Right ventricle myocardium inferior (tissue), 1 donor: ENCODE data around the gene G0S2. TPM values are rescaled to one million over a fixed set of nuclear protein-coding genes. Genes with fewer than 3 reads are reported as not detected.
A peak's percentile ranks its signal among the peaks of the same experiment; 100 is the strongest.

Experiments used
- ATAC-seq: fragments of 200-7000 bp; cut with Tn5 transposase; one replicate; pipeline ENCODE4 v1.9.1; 2020; ENCODE audit warnings: mild to moderate bottlenecking, moderate library complexity
- DNase-seq: peaks from one replicate; pipeline ENCODE4 v3.0.0; 2021; ENCODE audit errors: missing footprints
- intact Hi-C: fragments of 100-400 bp; cut with DNase I; formaldehyde crosslinking; loops from one replicate; pipeline ENCODE4 v1.11.0; 2022
- total RNA-seq: library from RNA; stranded (reverse); fragmentation: NEBNext Ultra II Directional; extraction: Animal tissue kit (Norgen Biotek cat#: 25700); gene quantifications from one replicate; pipeline ENCODE4 v1.2.1, GENCODE V29; 2021
- donor health status: DM: no; HTN: yes; CAD: no; lungs with severe emphysema.

The G0S2 gene
- total RNA-seq, 1 donor from 2014 or later = 460 TPM

DNA sequence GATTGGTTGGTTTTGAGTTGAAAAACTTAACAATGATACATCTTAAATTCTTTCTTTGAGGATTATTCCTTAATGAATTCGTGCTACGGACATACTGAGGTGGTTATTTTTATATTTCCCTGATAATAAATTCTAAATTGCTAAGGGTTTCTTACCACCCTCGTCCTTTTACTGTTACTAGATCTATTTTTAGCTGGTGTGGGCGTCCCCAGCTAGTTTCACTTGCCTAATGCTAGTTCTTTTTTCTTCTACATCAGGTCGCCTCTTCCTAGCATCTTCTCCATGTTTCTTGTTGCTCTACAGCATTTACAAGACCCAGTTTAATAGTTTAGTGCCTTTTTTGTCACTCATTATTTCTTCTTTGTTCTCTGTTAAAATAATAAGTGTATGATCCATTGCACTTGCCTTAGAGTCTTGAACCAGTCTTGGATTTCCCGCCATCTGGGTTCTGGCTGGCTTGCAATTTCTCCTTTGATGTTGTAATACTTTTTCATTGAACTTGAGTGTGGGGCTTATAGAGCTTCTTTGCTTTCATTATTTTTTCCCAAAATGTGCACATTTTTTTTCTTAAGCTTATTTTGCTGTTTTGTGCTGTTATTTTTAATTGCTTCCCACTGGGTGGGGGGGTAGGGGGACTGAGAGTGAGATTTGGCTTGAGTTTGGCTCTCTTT, 28.8 kb downstream of the G0S2 start:
- intact Hi-C loops = no loop called here
- ATAC-seq = no peak

GRCh38 chr1:209704584-209704983, 29.4 kb downstream of the G0S2 start, which contains the start of gene HSD11B1:
HSD11B1 (plus strand) TSS chr1:209704846; CDS start chr1:209704943, 97 bp downstream.
- peak; percentile 96 for ATAC-seq
- intact Hi-C loops = no loop called here
- peak; percentile 74 for DNase-seq

More for the DNA sequence above, 28.8 kb downstream of the G0S2 start:
- DNase-seq = no peak

DNA sequence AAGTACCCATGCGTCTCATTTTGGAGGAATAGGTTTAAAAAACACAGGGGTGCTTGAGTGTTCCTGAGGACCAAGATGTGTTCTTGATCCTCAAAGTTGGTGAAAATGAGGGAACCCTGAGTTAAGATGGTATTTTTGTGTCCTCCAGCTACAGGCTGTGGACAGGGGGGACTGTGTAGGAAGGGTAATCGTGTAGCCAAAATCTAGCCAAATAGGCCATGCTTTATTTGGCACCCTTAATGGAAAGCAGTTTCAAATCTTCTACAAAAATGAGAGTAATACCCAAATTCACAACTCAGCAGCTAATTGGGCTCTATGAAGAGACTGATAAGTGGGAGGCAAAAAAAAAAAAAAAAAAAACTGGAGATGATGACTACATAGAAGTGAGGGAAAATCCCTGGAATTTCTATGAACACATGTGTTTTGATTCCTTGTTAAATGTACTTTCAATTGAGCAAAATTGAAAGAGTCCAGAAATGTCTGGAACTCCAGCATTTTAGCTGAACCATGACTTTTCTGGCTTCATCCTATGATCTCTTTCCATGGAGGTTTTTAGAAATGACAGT, 29.9 kb downstream of the G0S2 start:
- ATAC-seq (peak; percentile 56), DNase-seq (no peak)
- intact Hi-C loops = loop anchor here (5.0 kb wide), 1 partner anchor 42 kb away; no protein-coding TSS in a partner anchor

DNA sequence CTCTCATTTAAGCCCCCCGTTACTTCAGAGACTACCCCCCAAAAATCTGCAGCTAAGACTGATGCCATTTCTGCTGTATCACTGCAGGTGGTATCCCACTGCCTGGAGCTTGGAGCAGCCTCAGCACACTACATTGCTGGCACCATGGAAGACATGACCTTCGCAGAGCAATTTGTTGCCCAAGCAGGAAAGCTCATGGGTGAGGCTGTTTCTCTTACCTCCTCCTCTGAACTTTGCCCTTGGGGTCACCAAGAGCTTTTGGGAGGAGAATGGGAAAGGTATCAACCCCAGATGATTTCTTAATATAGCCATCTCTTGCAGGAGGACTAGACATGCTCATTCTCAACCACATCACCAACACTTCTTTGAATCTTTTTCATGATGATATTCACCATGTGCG, 31.4 kb downstream of the G0S2 start:
- DNase-seq (no peak), ATAC-seq (no peak)
- intact Hi-C loops = loop anchor here (5.0 kb wide), 1 partner anchor 41 kb away; no protein-coding TSS in a partner anchor

DNA sequence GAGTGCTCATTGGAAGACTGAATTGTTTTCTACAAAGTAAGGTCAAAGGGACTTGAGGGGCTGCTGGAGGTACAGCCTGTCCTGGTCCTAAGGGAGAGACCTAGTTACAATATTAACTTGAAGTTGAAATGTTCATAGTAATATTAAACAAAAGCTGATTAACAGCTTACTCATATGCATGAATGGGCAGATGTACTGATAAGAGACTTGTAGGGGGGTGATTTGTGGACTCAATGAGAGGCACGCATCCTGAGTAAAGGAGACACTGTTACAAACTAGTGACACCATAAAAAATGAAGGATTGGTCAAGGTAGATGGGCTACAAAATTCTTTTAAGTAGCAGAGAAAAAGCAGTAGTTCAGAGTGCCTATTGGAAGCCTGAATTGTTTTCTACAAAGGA, 32.1 kb downstream of the G0S2 start:
- ATAC-seq (no peak), DNase-seq (no peak)
- intact Hi-C loops = loop anchor here (5.0 kb wide), 1 partner anchor 40 kb away; no protein-coding TSS in a partner anchor

- DNase-seq = no peak
- intact Hi-C loops = loop anchor here (5.0 kb wide), 1 partner anchor 39 kb away; no protein-coding TSS in a partner anchor
- ATAC-seq = no peak
Observed at GRCh38 chr1:209708297-209708696, 33.1 kb downstream of the G0S2 start.

DNA sequence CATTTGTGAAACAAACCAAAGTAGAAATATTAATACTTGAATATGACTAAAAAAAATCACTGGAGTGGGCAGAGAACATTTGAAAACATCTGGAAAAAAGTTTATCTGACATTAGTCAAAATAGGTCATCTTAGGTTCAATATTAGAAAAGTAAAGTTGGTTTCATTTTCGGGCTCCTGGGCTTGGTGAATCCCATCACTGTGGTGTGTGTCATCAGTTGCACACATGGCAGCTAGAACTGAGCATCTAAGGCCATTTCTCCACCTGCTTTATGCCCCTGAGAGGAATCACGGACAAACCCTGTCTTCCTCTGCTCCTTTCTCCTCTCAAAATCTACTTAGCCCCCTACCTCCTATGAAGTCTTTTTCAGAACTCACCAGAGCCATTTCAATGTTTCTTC, 34.9 kb downstream of the G0S2 start:
- intact Hi-C loops = no loop called here
- no peak for ATAC-seq

DNA sequence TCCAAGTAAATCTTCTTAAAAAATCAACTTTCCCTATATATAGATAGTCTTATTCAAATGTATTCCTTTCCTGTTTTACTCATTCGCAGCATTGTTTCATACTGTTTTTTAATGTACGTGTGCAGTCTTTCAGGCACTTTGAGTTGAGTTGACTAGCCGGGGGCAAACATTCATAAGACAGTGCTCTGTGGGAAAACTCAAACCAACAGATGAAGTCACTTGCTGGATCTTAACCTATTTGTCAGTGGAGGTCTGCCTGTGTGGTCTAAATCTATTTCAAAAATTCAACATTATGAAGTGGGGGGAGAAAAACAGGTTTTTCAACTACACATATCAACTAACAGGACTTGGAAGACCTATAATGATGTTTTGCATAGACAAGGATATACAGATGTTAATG, 35.6 kb downstream of the G0S2 start:
- ATAC-seq = no peak

More for the DNA sequence above, 34.9 kb downstream of the G0S2 start:
- DNase-seq = no peak

GRCh38 chr1:209714338-209714737, 39.1 kb downstream of the G0S2 start:
- intact Hi-C loops = no loop called here
- ATAC-seq = no peak
- DNase-seq = no peak

More for the DNA sequence above, 35.6 kb downstream of the G0S2 start:
- no peak for DNase-seq
- intact Hi-C loops = no loop called here

DNA sequence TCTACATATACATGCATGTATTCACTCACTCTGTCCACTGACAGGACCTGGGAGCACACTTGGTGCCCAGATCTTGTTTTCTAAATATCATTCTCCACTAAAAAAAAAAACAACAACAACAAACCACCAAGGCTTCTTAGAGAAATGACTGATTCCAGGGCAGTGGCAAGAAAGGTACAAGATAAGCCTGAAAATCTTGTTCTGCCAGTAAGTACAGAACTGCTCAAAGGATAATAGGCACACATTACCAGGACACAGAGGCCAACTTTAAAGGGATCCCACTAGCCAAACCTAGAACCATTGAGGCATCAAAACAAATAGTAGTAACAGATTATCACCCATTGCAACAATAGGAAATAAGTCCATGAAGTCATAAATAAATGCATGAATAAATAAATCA, 40.1 kb downstream of the G0S2 start:
- DNase-seq = no peak
- no peak for ATAC-seq
- intact Hi-C loops = no loop called here

GRCh38 chr1:209717818-209718217, 42.6 kb downstream of the G0S2 start:
- DNase-seq (no peak), ATAC-seq (peak; percentile 49)
- intact Hi-C loops = no loop called here

DNA sequence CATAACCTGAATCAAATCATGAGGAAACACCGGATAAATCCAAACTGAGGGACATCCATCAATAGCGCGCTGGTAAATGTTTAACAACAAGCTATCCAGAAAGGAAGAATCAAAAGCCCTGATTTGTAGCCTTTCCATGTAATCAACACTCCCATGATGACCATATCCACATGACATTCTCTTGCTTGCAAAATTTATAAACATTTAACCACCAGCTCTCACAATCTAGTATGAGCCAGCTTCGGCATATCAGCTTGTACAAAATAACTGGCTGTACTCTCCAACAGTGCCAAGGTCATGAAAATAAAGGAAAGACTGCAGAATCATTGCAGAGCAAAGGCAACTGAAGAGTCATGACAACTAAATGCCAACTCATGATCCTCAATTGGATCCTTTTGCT, 45.1 kb downstream of the G0S2 start:
- ATAC-seq = peak; percentile 77
- DNase-seq = no peak
- intact Hi-C loops = no loop called here

GRCh38 chr1:209720826-209721225, 45.6 kb downstream of the G0S2 start:
- intact Hi-C loops = no loop called here
- DNase-seq (no peak), ATAC-seq (no peak)

DNA sequence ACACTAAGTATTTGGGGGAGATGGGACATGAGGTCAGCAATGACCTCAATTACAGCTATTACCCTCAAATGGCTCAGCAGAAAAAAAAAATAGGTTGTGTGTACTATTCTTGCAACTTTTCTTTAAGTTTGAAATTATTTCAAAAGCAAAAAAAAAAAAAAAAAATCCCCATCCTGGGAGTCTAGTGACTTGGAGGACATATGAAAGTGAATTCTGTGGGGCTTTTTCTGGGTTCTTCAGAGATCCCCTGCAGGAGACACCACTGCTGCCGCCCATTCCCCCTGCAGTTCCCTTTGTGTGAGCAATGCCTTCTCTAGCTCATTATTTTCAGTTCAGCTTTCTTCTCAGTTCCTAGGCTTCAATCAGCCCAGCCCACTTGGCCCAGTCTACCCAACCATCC, 46.1 kb downstream of the G0S2 start:
- no peak for ATAC-seq
- intact Hi-C loops = no loop called here
- no peak for DNase-seq

DNA sequence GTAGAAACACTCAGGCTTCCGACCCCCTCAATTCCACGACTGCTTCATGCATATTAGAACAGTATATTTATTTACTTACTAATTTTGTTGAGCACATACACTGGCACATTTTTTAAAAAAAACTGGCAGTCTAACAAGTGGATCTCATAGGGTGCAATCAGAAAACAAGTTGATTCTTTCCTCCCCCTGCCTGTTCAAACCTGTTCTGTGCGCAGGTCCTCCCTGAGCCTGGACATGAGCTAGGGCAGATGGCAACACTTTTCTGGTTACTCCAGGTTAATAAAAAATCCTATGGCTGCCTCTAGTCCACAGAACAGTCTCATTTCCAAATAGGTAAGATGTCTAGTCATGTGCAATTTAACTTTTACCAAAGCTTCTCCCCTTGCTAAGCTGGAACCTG, 48.1 kb downstream of the G0S2 start:
- intact Hi-C loops = no loop called here
- no peak for DNase-seq
- ATAC-seq = no peak

GRCh38 chr1:209723756-209724693, 48.8 kb downstream of the G0S2 start:
- DNase-seq (no peak), ATAC-seq (no peak)
- intact Hi-C loops = no loop called here
